ENCODE results near the gene RNLS. TPM values are rescaled to one million over a fixed set of nuclear protein-coding genes. Genes with fewer than 3 reads are reported as not detected.

Gene RNLS
- total RNA-seq, 2 donors from 2014 or later: 6.2 to 9.4 TPM

GRCh38 chr10:88428976-88429375 lies 154.1 kb downstream of the RNLS start:
- DNase-seq (ENCODE audit: low spot score) (no peak), ATAC-seq (ENCODE audit: insufficient number of reproducible peaks, low FRiP score, low read depth) (no peak)
- Histone ChIP-seq H3K4me3 (no peak overlapping the region), H3K9me3 (no peaks in the 10 kb centered on the region), H3K4me1 (ENCODE audit: control insufficient read depth in 1 of 2, low read depth in 2 of 2) (no peaks in the 10 kb centered on the region), H3K27ac (no peak overlapping the region), H3K36me3 (no peaks in the 10 kb centered on the region), H3K27me3 (replicated peaks; ENCODE audit: insufficient read depth) (no peaks in the 10 kb centered on the region)
- no peak for TF ChIP-seq CTCF (IDR thresholded peaks at IDR 0.05)

- no peak for TF ChIP-seq CTCF (IDR thresholded peaks at IDR 0.05)
- Histone ChIP-seq H3K36me3 (no peaks in the 10 kb centered on the region), H3K4me1 (ENCODE audit: control insufficient read depth in 1 of 2, low read depth in 2 of 2) (no peaks in the 10 kb centered on the region), H3K9me3 (no peaks in the 10 kb centered on the region), H3K27me3 (replicated peaks; ENCODE audit: insufficient read depth) (no peaks in the 10 kb centered on the region), H3K27ac (no peak overlapping the region), H3K4me3 (no peak overlapping the region)
- ATAC-seq (ENCODE audit: insufficient number of reproducible peaks, low FRiP score, low read depth) (no peak), DNase-seq (ENCODE audit: low spot score) (no peak)
These were observed 154.7 kb downstream of the RNLS start for GRCh38 chr10:88428442-88428841.

GRCh38 chr10:88427024-88427423 lies 156.1 kb downstream of the RNLS start:
- no peak overlapping the region for H3K4me3 ChIP-seq
- H3K4me1 ChIP-seq (ENCODE audit: control insufficient read depth in 1 of 2, low read depth in 2 of 2): no peaks in the 10 kb centered on the region
- ATAC-seq (ENCODE audit: insufficient number of reproducible peaks, low FRiP score, low read depth): no peak

GRCh38 chr10:88424881-88425280 lies 158.2 kb downstream of the RNLS start:
- H3K27ac ChIP-seq: no peak overlapping the region
- H3K4me3 ChIP-seq: no peak overlapping the region
- no peaks in the 10 kb centered on the region for H3K4me1 ChIP-seq (ENCODE audit: control insufficient read depth in 1 of 2, low read depth in 2 of 2)
- H3K9me3 ChIP-seq: no peaks in the 10 kb centered on the region
- no peaks in the 10 kb centered on the region for H3K36me3 ChIP-seq
- no peak for ATAC-seq (ENCODE audit: insufficient number of reproducible peaks, low FRiP score, low read depth)
- no peak for TF ChIP-seq CTCF (IDR thresholded peaks at IDR 0.05)
- DNase-seq (ENCODE audit: low spot score): no peak
- no peaks in the 10 kb centered on the region for H3K27me3 ChIP-seq (replicated peaks; ENCODE audit: insufficient read depth)

More at GRCh38 chr10:88427024-88427423, 156.1 kb downstream of the RNLS start:
- TF ChIP-seq CTCF (IDR thresholded peaks at IDR 0.05): no peak
- DNase-seq (ENCODE audit: low spot score): no peak
- H3K27me3 ChIP-seq (replicated peaks; ENCODE audit: insufficient read depth): no peaks in the 10 kb centered on the region
- no peaks in the 10 kb centered on the region for H3K36me3 ChIP-seq
- H3K9me3 ChIP-seq: no peaks in the 10 kb centered on the region
- H3K27ac ChIP-seq: no peak overlapping the region

- no peaks in the 10 kb centered on the region for H3K9me3 ChIP-seq
- no peaks in the 10 kb centered on the region for H3K36me3 ChIP-seq
- no peaks in the 10 kb centered on the region for H3K4me1 ChIP-seq (ENCODE audit: control insufficient read depth in 1 of 2, low read depth in 2 of 2)
- no peak overlapping the region for H3K4me3 ChIP-seq
- DNase-seq (ENCODE audit: low spot score): no peak
- H3K27ac ChIP-seq: no peak overlapping the region
- H3K27me3 ChIP-seq (replicated peaks; ENCODE audit: insufficient read depth): no peaks in the 10 kb centered on the region
- no peak for TF ChIP-seq CTCF (IDR thresholded peaks at IDR 0.05)
- ATAC-seq (ENCODE audit: insufficient number of reproducible peaks, low FRiP score, low read depth): no peak
These were observed 159.4 kb downstream of the RNLS start for GRCh38 chr10:88423732-88424131.
